ENCODE results near the gene TMOD3. TPM values are rescaled to one million over a fixed set of nuclear protein-coding genes. Genes with fewer than 3 reads are reported as not detected.

The TMOD3 gene
- total and polyA plus RNA-seq, 2 of the 4 experiments (the other 2 are of a cell fraction) = 10.7 to 22.0 TPM

DNA sequence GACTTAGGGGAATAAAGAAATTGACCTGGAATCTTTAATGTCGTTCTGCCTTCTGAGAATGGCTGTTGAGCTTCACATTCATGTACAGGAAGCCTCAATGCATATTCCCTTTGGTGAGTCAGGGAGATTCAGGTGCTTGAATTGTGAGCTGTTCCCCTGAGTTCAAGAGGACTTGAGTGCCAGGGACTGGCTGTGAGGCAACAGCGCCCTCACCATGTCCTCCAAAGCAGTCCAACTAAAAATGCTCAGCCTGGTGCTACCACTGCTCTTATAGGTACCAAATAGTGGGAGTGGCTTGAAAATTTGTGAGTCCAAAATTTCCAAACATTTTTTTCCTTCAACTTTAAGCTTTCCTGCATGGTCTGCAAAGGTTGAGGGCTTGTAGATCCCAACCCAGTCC, 88.0 kb downstream of the TMOD3 start:
- no peak overlapping the region for H2AK5ac ChIP-seq (ENCODE audit: low read depth, low read length)
- ATAC-seq (ENCODE audit: low read depth) (no peak; the same call in 1 of the 2 replicates), DNase-seq (peak; percentile 30)
- no peak overlapping the region for H4K5ac ChIP-seq (ENCODE audit: low read depth, low read length)
- no peak overlapping the region for H3K9ac ChIP-seq (ENCODE audit: low read depth, low read length)
- no peak overlapping the region for H3K23ac ChIP-seq (ENCODE audit: low read depth, low read length)
- no peak overlapping the region for H2BK5ac ChIP-seq (ENCODE audit: low read depth, low read length, poor library complexity, severe bottlenecking)
- CTCF ChIA-PET = interaction anchor here (0.6 to 2.1 kb wide), 4 partner anchors 16 to 353 kb away, joined by 3 to 5 read pairs (median 3); no protein-coding TSS in a partner anchor
- H3K4me3 ChIP-seq (ENCODE audit: insufficient read depth, low read depth, low read length) = no peak overlapping the region
- peaks cover 2% of the 10 kb centered on the region in 2 experiments; a peak in 1 of 4 replicates for H3K79me1 ChIP-seq (ENCODE audit: low read depth in 1 of 2, low read length in 2 of 2)
- no peak overlapping the region for H2AK9ac ChIP-seq (replicated peaks; ENCODE audit: low read depth, low read length, poor library complexity)
- no peaks in the 10 kb centered on the region for H3K27me3 ChIP-seq (ENCODE audit: control insufficient read depth, insufficient read depth, low read length)
- dilution Hi-C loops (cut with HindIII; ENCODE audit: low sequenced_read_pairs, unreplicated experiment) (no loop called here), in situ Hi-C loops (cut with MboI; ENCODE audit: low sequenced_read_pairs) (loop anchor here (25.0 kb wide), 1 partner anchor 280 kb away; no protein-coding TSS in a partner anchor), intact Hi-C loops (cut with micrococcal nuclease) (loop anchor here (10.0 kb wide), 1 partner anchor 263 kb away; no protein-coding TSS in a partner anchor)
- no peak overlapping the region for H3K4ac ChIP-seq (ENCODE audit: low read depth, low read length)
- H3K4me1 ChIP-seq (ENCODE audit: control insufficient read depth, insufficient read depth, low read length) = no peaks in the 10 kb centered on the region
- H3K18ac ChIP-seq (ENCODE audit: low read depth, low read length) = no peak overlapping the region
- no CpG with 5 or more reads among the region's 2 CpGs for WGBS, 2 experiments (ENCODE audit: extremely low coverage in 2 of 2, insufficient read length in 1 of 2)
- no peak overlapping the region for H4K8ac ChIP-seq (ENCODE audit: low read depth in 2 of 2, low read length in 2 of 2)
- no peak overlapping the region for H3K27ac ChIP-seq (ENCODE audit: insufficient read depth, low read length)
- H3K9me3 ChIP-seq (ENCODE audit: control insufficient read depth, insufficient read depth, low read length) = no peaks in the 10 kb centered on the region
- H2BK15ac ChIP-seq (ENCODE audit: low read depth, low read length) = no peak overlapping the region
- no peak overlapping the region for H3K56ac ChIP-seq (ENCODE audit: extremely low read depth, insufficient read depth, low read length)
- no peaks in the 10 kb centered on the region for H4K20me1 ChIP-seq (ENCODE audit: insufficient read depth, low read length)
- peaks cover under 1% of the 10 kb centered on the region; the same call in 1 of the 2 replicates for H3K9me1 ChIP-seq (ENCODE audit: insufficient read depth, low read length)
- no peak overlapping the region for H2AFZ ChIP-seq (replicated peaks; ENCODE audit: low read length, poor library complexity)
- POLR2A ChIA-PET (ENCODE audit: unreplicated experiment) = no interaction called here
- H2BK20ac ChIP-seq (ENCODE audit: low read depth, low read length) = no peak overlapping the region
- no peak overlapping the region for H3K4me2 ChIP-seq (ENCODE audit: low read depth, low read length)
- peaks cover 28% of the 10 kb centered on the region for H3K36me3 ChIP-seq (ENCODE audit: control insufficient read depth, insufficient read depth, low read length)
- no TSS peak for BruUV-seq (replicated peaks)
- no peak overlapping the region for H2BK120ac ChIP-seq (ENCODE audit: low read depth, low read length)
- no peak overlapping the region for H4K91ac ChIP-seq (ENCODE audit: insufficient read depth, low read depth, low read length)
- peak; percentile 36; the same call in 1 of the 2 replicates for TF ChIP-seq RAD21 (IDR thresholded peaks at IDR 0.05; ENCODE audit: low read length)
- TF ChIP-seq RFX5 (IDR thresholded peaks at IDR 0.05; ENCODE audit: low read depth, low read length) = no peak
- TF ChIP-seq CEBPB (IDR thresholded peaks at IDR 0.05; ENCODE audit: low read depth, low read length) = no peak
- no peak for TF ChIP-seq FOS (IDR thresholded peaks at IDR 0.05; ENCODE audit: low read depth, low read length)
- TF ChIP-seq CTCF (conservative IDR thresholded peaks at IDR 0.05; ENCODE audit: low read depth, low read length) = peak; percentile 31
- no peak overlapping the region for H3K14ac ChIP-seq (replicated peaks; ENCODE audit: low read depth, low read length)

Data from IMR-90 (cell line).